K562 (cell line): ENCODE measurements around the gene DDHD1. TPM values are rescaled to one million over a fixed set of nuclear protein-coding genes. Genes with fewer than 3 reads are reported as not detected.

ENCODE experiments used
- ATAC-seq: fragments of 200-7000 bp; cut with Tn5 transposase; 3 replicates; pipeline ENCODE4 v1.9.1; 2020; ENCODE audit warnings: moderate library complexity
- BruUV-seq: library from RNA; stranded (reverse); fragments of 400-500 nt; replicated peaks from 2 replicates; lab custom pipeline; 2021; lab: Mats Ljungman, UMichigan
- CTCF ChIA-PET: fragments of 300-600 bp; formaldehyde crosslinking; extraction: SDS; loops from one replicate; lab custom pipeline; 2021; ENCODE audit warnings: low intra/inter-chr PET ratio; lab: Yijun Ruan, JAX
- POLR2A ChIA-PET: fragments of 300-600, 350-650 bp; sonication (Branson Sonifier 250); formaldehyde crosslinking; extraction: SDS; loops from one replicate; lab custom pipeline; 2021; ENCODE audit warnings: antibody characterized with exemption, inconsistent platforms; lab: Yijun Ruan, JAX
- DNase-seq, 4 experiments: peaks; one replicate each; pipeline versions ENCODE4 v3.0.0 to v3.0.0-alpha.2; 2011 to 2018; ENCODE audit warnings: low spot score in 3 of 4, mixed read lengths in 3 of 4; ENCODE audit errors: extremely low read depth in 1 of 4
- FAIRE-seq: peaks from 2 replicates; lab custom pipeline; 2011; peaks lifted over from hg19 to GRCh38; lab: Jason Lieb, UNC
- H2AFZ ChIP-seq: 2 replicates; pipeline ENCODE4 v1.6.0; 2011; ENCODE audit warnings: low read depth, low read length, control low read depth, inconsistent platforms
- H3K27ac ChIP-seq: fragments of 200-600 bp; 3 replicates; pipeline ENCODE4 v1.8.0; 2011; ENCODE audit warnings: low read depth, mild to moderate bottlenecking, control low read depth, inconsistent platforms, low read length, moderate library complexity, mixed read lengths; ENCODE audit errors: extremely low read depth
- H3K27me3 ChIP-seq, 2 experiments: fragments of 300-600 bp in 1 of 2; 2 replicates in 1 of 2; 3 replicates in 1 of 2; pipeline versions ENCODE4 v1.6.0 to v1.8.0; 2011; ENCODE audit warnings: inconsistent platforms in 2 of 2, low read length in 2 of 2, mild to moderate bottlenecking in 1 of 2, mixed read lengths in 1 of 2, moderate library complexity in 1 of 2; ENCODE audit not compliant: control insufficient read depth in 2 of 2, insufficient read depth in 2 of 2
- H3K36me3 ChIP-seq: fragments of 300-600 bp; 3 replicates; pipeline ENCODE4 v1.8.0; 2011; ENCODE audit warnings: mild to moderate bottlenecking, low read length, inconsistent platforms; ENCODE audit not compliant: control insufficient read depth, insufficient read depth
- H3K4me1 ChIP-seq, 2 experiments: fragments of 200-600 bp in 1 of 2; replicated peaks in 1 of 2; 2 replicates in 1 of 2; 3 replicates in 1 of 2; pipeline versions ENCODE4 v1.5.1 to v1.8.0; 2011; ENCODE audit warnings: inconsistent platforms in 2 of 2, low read length in 2 of 2, mild to moderate bottlenecking in 1 of 2, mixed read lengths in 1 of 2, moderate library complexity in 1 of 2; ENCODE audit not compliant: control insufficient read depth in 2 of 2, insufficient read depth in 2 of 2
- H3K4me2 ChIP-seq: 2 replicates; pipeline ENCODE4 v1.6.1; 2011; ENCODE audit warnings: low read length, control low read depth, inconsistent platforms, mixed read lengths; ENCODE audit not compliant: insufficient read depth
- H3K4me3 ChIP-seq: fragments of 200-600 bp; sonication (generic), shearing (Covaris generic); 2 replicates; pipeline ENCODE4 v1.5.1; 2016; ENCODE audit warnings: control low read depth, inconsistent platforms
- H3K79me2 ChIP-seq: fragments of 200-600 bp; 3 replicates; pipeline ENCODE4 v1.8.0; 2011; ENCODE audit warnings: low read length, inconsistent platforms; ENCODE audit not compliant: control insufficient read depth, insufficient read depth
- H3K9ac ChIP-seq, 2 experiments: 2 replicates each; pipeline versions ENCODE4 v1.6.0 to v1.6.1; 2011; ENCODE audit warnings: low read depth in 2 of 2, low read length in 2 of 2, control low read depth in 1 of 2, inconsistent platforms in 1 of 2, mild to moderate bottlenecking in 1 of 2, mixed read lengths in 1 of 2; ENCODE audit not compliant: insufficient read depth in 1 of 2
- H3K9me1 ChIP-seq: one replicate; pipeline ENCODE4 v1.6.0; 2011; ENCODE audit warnings: inconsistent platforms, mild to moderate bottlenecking, low read length, moderate library complexity; ENCODE audit not compliant: control insufficient read depth, insufficient read depth
- H3K9me3 ChIP-seq: replicated peaks from 2 replicates; pipeline ENCODE4 v1.5.1; 2011; ENCODE audit warnings: low read depth, low read length, inconsistent platforms; ENCODE audit not compliant: control insufficient read depth, insufficient read depth
- H4K20me1 ChIP-seq: replicated peaks from 2 replicates; pipeline ENCODE4 v1.6.1; 2011; ENCODE audit warnings: low read length, inconsistent platforms, mixed read lengths; ENCODE audit not compliant: control insufficient read depth, insufficient read depth
- MTA3 ChIP-seq: fragments of 450-650 bp; formaldehyde crosslinking; IDR thresholded peaks from 2 replicates; pipeline ENCODE4 v1.6.1; 2017; ENCODE audit warnings: mild to moderate bottlenecking, borderline replicate concordance
- NR2F6 ChIP-seq: fragments of 450-650 bp; formaldehyde crosslinking; IDR thresholded peaks from 2 replicates; pipeline ENCODE4 v1.4.0; 2020; ENCODE audit warnings: mild to moderate bottlenecking
- PCBP1 ChIP-seq: fragments of 200-400 bp; formaldehyde crosslinking; IDR thresholded peaks from 2 replicates; pipeline ENCODE4 v1.6.1; 2018; ENCODE audit warnings: mild to moderate bottlenecking, low read depth, low read length; ENCODE audit not compliant: poor library complexity, severe bottlenecking
- RBM15 ChIP-seq: fragments of 200-400 bp; formaldehyde crosslinking; IDR thresholded peaks from 2 replicates; pipeline ENCODE4 v1.6.1; 2018; ENCODE audit warnings: mild to moderate bottlenecking, low read length, moderate library complexity; ENCODE audit not compliant: insufficient read depth
- RCOR1 ChIP-seq, 2 experiments: IDR thresholded peaks; 2 replicates each; pipeline ENCODE4 v1.6.1; 2012; ENCODE audit warnings: low read depth in 2 of 2, low read length in 2 of 2, borderline replicate concordance in 1 of 2, improper control_type of control experiment in 1 of 2
- SREBF2 ChIP-seq: sonication (generic); formaldehyde crosslinking; IDR thresholded peaks from 2 replicates; pipeline ENCODE4 v1.4.0; 2020; ENCODE audit warnings: mild to moderate bottlenecking, missing genetic modification reagents
- SUPT5H ChIP-seq: fragments of 450-650 bp; IDR thresholded peaks from 2 replicates; pipeline ENCODE4 v1.6.1; 2016
- ZBTB1 ChIP-seq: sonication (generic); formaldehyde crosslinking; IDR thresholded peaks from 2 replicates; pipeline ENCODE4 v1.8.1; 2023; ENCODE audit warnings: missing genetic modification reagents, low read depth, mild to moderate bottlenecking, borderline replicate concordance
- ZNF444 ChIP-seq: fragments of 250-450 bp; sonication (Bioruptor Pico); IDR thresholded peaks from 2 replicates; pipeline ENCODE4 v1.4.0; 2020; ENCODE audit warnings: mild to moderate bottlenecking, moderate library complexity
- ZNF830 ChIP-seq: fragments of 250-450 bp; sonication (Bioruptor Pico); IDR thresholded peaks from 2 replicates; pipeline ENCODE4 v1.5.0; 2021; ENCODE audit warnings: mild to moderate bottlenecking
- WGBS: fragments of 100-300 bp; shearing (Covaris generic); methylation state at CpG from one replicate; pipeline ENCODE4 v1.1.6; 2016; ENCODE audit warnings: low coverage, mixed read lengths; ENCODE audit not compliant: insufficient coverage; ENCODE audit errors: missing lambda C conversion rate; 5-methylcytosine and 5-hydroxymethylcytosine counted together
- in situ Hi-C: fragments of 300-500 bp; cut with MboI; formaldehyde crosslinking; loops from 4 replicates; pipeline ENCODE4 v1.15.0; 2018; ENCODE audit warnings: inconsistent platforms, mixed read lengths
- intact Hi-C: fragments of 100-400 bp; cut with micrococcal nuclease; formaldehyde crosslinking; loops from 2 replicates; pipeline ENCODE4 v1.14.2; 2022
- polyA plus RNA-seq, 8 experiments: library from polyadenylated mRNA; depleted of rRNA in 4 of 8; stranded (reverse) in 5 of 8; unstranded in 3 of 8; fragments of >200 nt; fragmentation: Nextera tagmentation in 2 of 8; fragmentation: Illumina TruSeq in 1 of 8; extraction: Ambion mirVana in 2 of 8; extraction: Trizol in 1 of 8; gene quantifications; 2 replicates each; pipeline versions ENCODE4 v1.2.1 to v1.2.3, GENCODE V29; 2011 to 2014; ENCODE audit warnings: inconsistent platforms in 1 of 8, missing spikeins in 1 of 8
- total RNA-seq, 7 experiments: library from RNA; depleted of rRNA in 6 of 7; stranded (reverse); fragments of >200 nt in 6 of 7; fragmentation: Illumina TruSeq in 2 of 7; extraction: Trizol in 2 of 7; gene quantifications; 2 replicates each; pipeline versions ENCODE4 v1.2.1 to v1.2.3, GENCODE V29; 2011 to 2021; ENCODE audit warnings: low replicate concordance in 1 of 7
- TF ChIP-seq, protein P1 (sequence below): sonication (generic); formaldehyde crosslinking; IDR thresholded peaks from 2 replicates; pipeline ENCODE4 v1.9.0; 2022; ENCODE audit warnings: mild to moderate bottlenecking, missing genetic modification reagents
- TF ChIP-seq, protein P2 (sequence below): fragments of 250-450 bp; sonication (Bioruptor Pico); IDR thresholded peaks from 2 replicates; pipeline ENCODE4 v1.4.0; 2020

DDHD1 gene
- total and polyA plus RNA-seq, 9 of the 15 experiments (the other 6 are each of a cell fraction or from before 2014, with no cell fraction given) = 1.2 to 12.3 (median 5.0) TPM

DNA sequence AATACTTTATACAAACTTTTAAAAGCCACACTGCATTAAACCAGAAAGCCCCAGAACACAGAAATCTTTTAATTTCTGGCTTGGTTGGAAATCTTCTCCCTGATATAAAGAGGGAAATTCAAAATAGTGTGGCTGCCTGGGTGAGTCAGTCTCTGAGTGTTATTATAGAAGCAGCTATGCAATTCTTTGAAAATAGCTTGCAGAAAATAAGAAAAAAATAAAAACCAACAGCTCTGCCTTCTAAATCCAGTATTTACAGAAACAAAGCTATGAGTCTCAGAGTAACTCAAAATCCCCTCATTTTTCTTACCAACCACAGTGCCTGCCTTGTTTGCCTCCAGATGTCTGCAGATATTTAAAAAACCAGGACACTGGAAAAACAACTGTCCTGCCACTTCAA lies 133.7 kb downstream of the DDHD1 start:
- no peaks in the 10 kb centered on the region for H3K9me3 ChIP-seq
- H4K20me1 ChIP-seq = no peaks in the 10 kb centered on the region
- no peak overlapping the region for H3K27ac ChIP-seq
- DNase-seq (no peak), ATAC-seq (no peak), FAIRE-seq (no peak)
- no peaks in the 10 kb centered on the region for H3K27me3 ChIP-seq
- H3K4me2 ChIP-seq = no peak overlapping the region
- BruUV-seq = no TSS peak
- no peaks in the 10 kb centered on the region for H3K4me1 ChIP-seq
- in situ Hi-C loops = no loop called here
- intact Hi-C loops = no loop called here
- CTCF ChIA-PET = no interaction called here
- no peaks in the 10 kb centered on the region for H3K79me2 ChIP-seq
- POLR2A ChIA-PET = no interaction called here
- H3K9ac ChIP-seq = no peak overlapping the region
- no peaks in the 10 kb centered on the region for H3K9me1 ChIP-seq
- no peak overlapping the region for H3K4me3 ChIP-seq
- no peak overlapping the region for H2AFZ ChIP-seq
- no peaks in the 10 kb centered on the region for H3K36me3 ChIP-seq
- no peak for TF ChIP-seq SUPT5H
- TF ChIP-seq ZNF830 (CRISPR knock-in tag) = no peak
- no peak for TF ChIP-seq RCOR1 (IDR thresholded peaks at IDR 0.05; ENCODE audit: borderline replicate concordance in 1 of 2, low read depth in 2 of 2, low read length in 2 of 2)
- no peak for TF ChIP-seq ZNF444
- TF ChIP-seq, protein P1, sequence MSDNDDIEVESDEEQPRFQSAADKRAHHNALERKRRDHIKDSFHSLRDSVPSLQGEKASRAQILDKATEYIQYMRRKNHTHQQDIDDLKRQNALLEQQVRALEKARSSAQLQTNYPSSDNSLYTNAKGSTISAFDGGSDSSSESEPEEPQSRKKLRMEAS (CRISPR knock-in tag) = no peak
- TF ChIP-seq PCBP1 = no peak
- TF ChIP-seq RBM15 = no peak

GRCh38 chr14:53017837-53018236 lies 135.3 kb downstream of the DDHD1 start:
- H3K4me1 ChIP-seq = no peaks in the 10 kb centered on the region
- intact Hi-C loops (no loop called here), in situ Hi-C loops (no loop called here)
- POLR2A ChIA-PET = no interaction called here
- no peaks in the 10 kb centered on the region for H3K79me2 ChIP-seq
- no TSS peak for BruUV-seq
- FAIRE-seq = no peak
- H3K27me3 ChIP-seq = no peaks in the 10 kb centered on the region
- DNase-seq = no peak
- no peaks in the 10 kb centered on the region for H3K9me3 ChIP-seq
- H3K4me3 ChIP-seq = no peak overlapping the region
- CTCF ChIA-PET = no interaction called here
- H4K20me1 ChIP-seq = no peaks in the 10 kb centered on the region
- H2AFZ ChIP-seq = no peak overlapping the region
- no peak overlapping the region for H3K27ac ChIP-seq
- H3K36me3 ChIP-seq = no peaks in the 10 kb centered on the region
- no peak overlapping the region for H3K4me2 ChIP-seq
- no peaks in the 10 kb centered on the region for H3K9me1 ChIP-seq
- H3K9ac ChIP-seq = no peak overlapping the region
- 27% methylated on average over 3 of the region's 3 CpGs for WGBS
- ATAC-seq = no peak
- no peak for TF ChIP-seq MTA3
- TF ChIP-seq, protein P2, sequence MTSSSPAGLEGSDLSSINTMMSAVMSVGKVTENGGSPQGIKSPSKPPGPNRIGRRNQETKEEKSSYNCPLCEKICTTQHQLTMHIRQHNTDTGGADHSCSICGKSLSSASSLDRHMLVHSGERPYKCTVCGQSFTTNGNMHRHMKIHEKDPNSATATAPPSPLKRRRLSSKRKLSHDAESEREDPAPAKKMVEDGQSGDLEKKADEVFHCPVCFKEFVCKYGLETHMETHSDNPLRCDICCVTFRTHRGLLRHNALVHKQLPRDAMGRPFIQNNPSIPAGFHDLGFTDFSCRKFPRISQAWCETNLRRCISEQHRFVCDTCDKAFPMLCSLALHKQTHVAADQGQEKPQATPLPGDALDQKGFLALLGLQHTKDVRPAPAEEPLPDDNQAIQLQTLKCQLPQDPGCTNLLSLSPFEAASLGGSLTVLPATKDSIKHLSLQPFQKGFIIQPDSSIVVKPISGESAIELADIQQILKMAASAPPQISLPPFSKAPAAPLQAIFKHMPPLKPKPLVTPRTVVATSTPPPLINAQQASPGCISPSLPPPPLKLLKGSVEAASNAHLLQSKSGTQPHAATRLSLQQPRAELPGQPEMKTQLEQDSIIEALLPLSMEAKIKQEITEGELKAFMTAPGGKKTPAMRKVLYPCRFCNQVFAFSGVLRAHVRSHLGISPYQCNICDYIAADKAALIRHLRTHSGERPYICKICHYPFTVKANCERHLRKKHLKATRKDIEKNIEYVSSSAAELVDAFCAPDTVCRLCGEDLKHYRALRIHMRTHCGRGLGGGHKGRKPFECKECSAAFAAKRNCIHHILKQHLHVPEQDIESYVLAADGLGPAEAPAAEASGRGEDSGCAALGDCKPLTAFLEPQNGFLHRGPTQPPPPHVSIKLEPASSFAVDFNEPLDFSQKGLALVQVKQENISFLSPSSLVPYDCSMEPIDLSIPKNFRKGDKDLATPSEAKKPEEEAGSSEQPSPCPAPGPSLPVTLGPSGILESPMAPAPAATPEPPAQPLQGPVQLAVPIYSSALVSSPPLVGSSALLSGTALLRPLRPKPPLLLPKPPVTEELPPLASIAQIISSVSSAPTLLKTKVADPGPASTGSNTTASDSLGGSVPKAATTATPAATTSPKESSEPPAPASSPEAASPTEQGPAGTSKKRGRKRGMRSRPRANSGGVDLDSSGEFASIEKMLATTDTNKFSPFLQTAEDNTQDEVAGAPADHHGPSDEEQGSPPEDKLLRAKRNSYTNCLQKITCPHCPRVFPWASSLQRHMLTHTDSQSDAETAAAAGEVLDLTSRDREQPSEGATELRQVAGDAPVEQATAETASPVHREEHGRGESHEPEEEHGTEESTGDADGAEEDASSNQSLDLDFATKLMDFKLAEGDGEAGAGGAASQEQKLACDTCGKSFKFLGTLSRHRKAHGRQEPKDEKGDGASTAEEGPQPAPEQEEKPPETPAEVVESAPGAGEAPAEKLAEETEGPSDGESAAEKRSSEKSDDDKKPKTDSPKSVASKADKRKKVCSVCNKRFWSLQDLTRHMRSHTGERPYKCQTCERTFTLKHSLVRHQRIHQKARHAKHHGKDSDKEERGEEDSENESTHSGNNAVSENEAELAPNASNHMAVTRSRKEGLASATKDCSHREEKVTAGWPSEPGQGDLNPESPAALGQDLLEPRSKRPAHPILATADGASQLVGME (CRISPR knock-in tag) = no peak
- no peak for TF ChIP-seq ZBTB1 (CRISPR knock-in tag)
- TF ChIP-seq SREBF2 (CRISPR knock-in tag) = no peak
- no peak for TF ChIP-seq NR2F6 (CRISPR knock-in tag)
